Neural crest cell (in vitro differentiated cells): ENCODE data around the gene SMCHD1. TPM values are rescaled to one million over a fixed set of nuclear protein-coding genes. Genes with fewer than 3 reads are reported as not detected.
"Not testable (repeated sequence)": the region's sequence is repeated elsewhere in the genome, so short reads cannot be mapped to it uniquely, and the experiment has no call there.

Experiments used
- DNase-seq: peaks from one replicate; pipeline ENCODE4 v3.0.0; 2021; ENCODE audit warnings: low read depth, mixed read lengths, low spot score
- H3K27ac Mint-ChIP-seq: one replicate; pipeline ENCODE4 v1.8.0; 2021; ENCODE audit warnings: mild to moderate bottlenecking, mixed read lengths; ENCODE audit not compliant: unreplicated experiment
- H3K27me3 Mint-ChIP-seq: 2 replicates; pipeline ENCODE4 v1.8.0; 2021; ENCODE audit warnings: low read depth, mild to moderate bottlenecking, mixed read lengths
- H3K36me3 Mint-ChIP-seq: 2 replicates; pipeline ENCODE4 v1.8.0; 2021; ENCODE audit warnings: low read depth, mild to moderate bottlenecking, mixed read lengths
- H3K4me1 Mint-ChIP-seq: 2 replicates; pipeline ENCODE4 v1.8.0; 2021; ENCODE audit warnings: mixed read lengths
- H3K4me3 Mint-ChIP-seq: one replicate; pipeline ENCODE4 v1.8.0; 2021; ENCODE audit warnings: mild to moderate bottlenecking, mixed read lengths
- H3K9me3 Mint-ChIP-seq: 2 replicates; pipeline ENCODE4 v1.8.0; 2021; ENCODE audit warnings: mixed read lengths
- CTCF ChIP-seq: fragments of 200-600 bp; sonication (generic); conservative IDR thresholded peaks from 2 replicates; pipeline ENCODE4 v1.5.0; 2021; ENCODE audit warnings: antibody characterized with exemption, mild to moderate bottlenecking
- total RNA-seq: library from RNA; stranded (reverse); gene quantifications from 2 replicates; pipeline ENCODE4 v1.2.1, GENCODE V29; 2021

The SMCHD1 gene
- total RNA-seq, 1 donor from 2014 or later = 66.3 TPM

GRCh38 chr18:2736823-2737222, 81.3 kb downstream of the SMCHD1 start:
- no peaks in the 10 kb centered on the region for H3K27me3 Mint-ChIP-seq
- H3K4me3 Mint-ChIP-seq = no peak overlapping the region
- H3K4me1 Mint-ChIP-seq = no peaks in the 10 kb centered on the region
- no peaks in the 10 kb centered on the region for H3K9me3 Mint-ChIP-seq
- H3K27ac Mint-ChIP-seq = no peak overlapping the region
- H3K36me3 Mint-ChIP-seq = peaks cover 52% of the 10 kb centered on the region
- DNase-seq = no peak
- TF ChIP-seq CTCF = no peak

- H3K36me3 Mint-ChIP-seq = peaks cover 37% of the 10 kb centered on the region
- H3K27ac Mint-ChIP-seq, DNase-seq, H3K27me3 Mint-ChIP-seq, H3K4me1 Mint-ChIP-seq, H3K4me3 Mint-ChIP-seq, H3K9me3 Mint-ChIP-seq: not testable (repeated sequence)
Measured at GRCh38 chr18:2740082-2740481, 84.6 kb downstream of the SMCHD1 start.

GRCh38 chr18:2746274-2746673, 90.7 kb downstream of the SMCHD1 start:
- TF ChIP-seq CTCF = no peak
- H3K27me3 Mint-ChIP-seq = no peaks in the 10 kb centered on the region

GRCh38 chr18:2758309-2758708, 102.8 kb downstream of the SMCHD1 start:
- Mint-ChIP-seq H3K4me1 (no peaks in the 10 kb centered on the region), H3K4me3 (no peak overlapping the region), H3K27me3 (no peaks in the 10 kb centered on the region), H3K27ac (no peak overlapping the region), H3K9me3 (peaks cover 2% of the 10 kb centered on the region), H3K36me3 (peaks cover 5% of the 10 kb centered on the region)
- no peak for DNase-seq
- no peak for TF ChIP-seq CTCF

More at GRCh38 chr18:2746274-2746673, 90.7 kb downstream of the SMCHD1 start:
- no peak for DNase-seq
- no peak overlapping the region for H3K27ac Mint-ChIP-seq
- H3K4me3 Mint-ChIP-seq = no peak overlapping the region
- no peaks in the 10 kb centered on the region for H3K4me1 Mint-ChIP-seq
- peaks cover 12% of the 10 kb centered on the region for H3K36me3 Mint-ChIP-seq
- no peaks in the 10 kb centered on the region for H3K9me3 Mint-ChIP-seq

GRCh38 chr18:2774669-2775068, 119.1 kb downstream of the SMCHD1 start:
- Mint-ChIP-seq H3K9me3 (no peaks in the 10 kb centered on the region), H3K27me3 (no peaks in the 10 kb centered on the region), H3K36me3 (peaks cover 11% of the 10 kb centered on the region), H3K4me3 (no peak overlapping the region), H3K4me1 (no peaks in the 10 kb centered on the region), H3K27ac (no peak overlapping the region)
- DNase-seq = no peak
- no peak for TF ChIP-seq CTCF

- Mint-ChIP-seq H3K4me1 (no peaks in the 10 kb centered on the region), H3K4me3 (no peak overlapping the region), H3K36me3 (peaks cover 14% of the 10 kb centered on the region), H3K9me3 (no peaks in the 10 kb centered on the region), H3K27ac (no peak overlapping the region), H3K27me3 (no peaks in the 10 kb centered on the region)
- no peak for DNase-seq
- no peak for TF ChIP-seq CTCF
Measured at GRCh38 chr18:2776601-2777000, 121.1 kb downstream of the SMCHD1 start.
